ENCODE data around the gene ATAD3B.
"Not testable (repeated sequence)": the region's sequence is repeated elsewhere in the genome, so short reads cannot be mapped to it uniquely, and the experiment has no call there.

Gene ATAD3B

GRCh38 chr1:1511533-1512285 is 40.1 kb downstream of the ATAD3B start, which contains the start of gene ATAD3A:
Gene ATAD3A (plus strand): TSS chr1:1512162. CDS start chr1:1512269, 107 bp downstream.
- peak; percentile 96 for DNase-seq (ENCODE audit: low spot score)

GRCh38 chr1:1512425-1512824 is 40.9 kb downstream of the ATAD3B start:
- DNase-seq (ENCODE audit: low spot score): not testable (repeated sequence)

GRCh38 chr1:1513675-1514074 is 42.1 kb downstream of the ATAD3B start:
- not testable (repeated sequence) for DNase-seq (ENCODE audit: low spot score)

GRCh38 chr1:1514376-1514775 is 42.8 kb downstream of the ATAD3B start:
- not testable (repeated sequence) for DNase-seq (ENCODE audit: low spot score)

- DNase-seq (ENCODE audit: low spot score): not testable (repeated sequence)
Observed at GRCh38 chr1:1516923-1517322, 45.4 kb downstream of the ATAD3B start.

- no peak for DNase-seq (ENCODE audit: low spot score)
Observed at GRCh38 chr1:1517973-1518620, 46.5 kb downstream of the ATAD3B start.

- DNase-seq (ENCODE audit: low spot score): not testable (repeated sequence)
Observed at GRCh38 chr1:1518621-1519007, 47.0 kb downstream of the ATAD3B start.

- DNase-seq (ENCODE audit: low spot score): not testable (repeated sequence)
Observed at GRCh38 chr1:1519805-1520505, 48.4 kb downstream of the ATAD3B start.

- no peak for DNase-seq (ENCODE audit: low spot score)
Observed at GRCh38 chr1:1521331-1521730, 49.8 kb downstream of the ATAD3B start.

- DNase-seq (ENCODE audit: low spot score): not testable (repeated sequence)
Observed at GRCh38 chr1:1522536-1522935, 51.0 kb downstream of the ATAD3B start.

- not testable (repeated sequence) for DNase-seq (ENCODE audit: low spot score)
Observed at GRCh38 chr1:1523226-1523625, 51.7 kb downstream of the ATAD3B start.

- DNase-seq (ENCODE audit: low spot score): not testable (repeated sequence)
Observed at GRCh38 chr1:1523651-1524050, 52.1 kb downstream of the ATAD3B start.

- not testable (repeated sequence) for DNase-seq (ENCODE audit: low spot score)
Observed at GRCh38 chr1:1524750-1525383, 53.3 kb downstream of the ATAD3B start.

GRCh38 chr1:1526476-1526875 is 54.9 kb downstream of the ATAD3B start:
- not testable (repeated sequence) for DNase-seq (ENCODE audit: low spot score)

GRCh38 chr1:1527092-1527816 is 55.7 kb downstream of the ATAD3B start:
- no peak for DNase-seq (ENCODE audit: low spot score)

GRCh38 chr1:1528301-1529267 is 57.0 kb downstream of the ATAD3B start:
- no peak for DNase-seq (ENCODE audit: low spot score)

- no peak for DNase-seq (ENCODE audit: low spot score)
Observed at GRCh38 chr1:1529321-1529720, 57.8 kb downstream of the ATAD3B start.

GRCh38 chr1:1529936-1530335 is 58.4 kb downstream of the ATAD3B start:
- DNase-seq (ENCODE audit: low spot score): no peak

GRCh38 chr1:1531947-1532346 is 60.4 kb downstream of the ATAD3B start:
- no peak for DNase-seq (ENCODE audit: low spot score)

- DNase-seq (ENCODE audit: low spot score): not testable (repeated sequence)
Observed at GRCh38 chr1:1533176-1533893, 61.8 kb downstream of the ATAD3B start.

Data from CD4-positive, alpha-beta T cell treated with Interleukin-15 for 4 hours (primary cell).